CD4-positive, alpha-beta memory T cell (primary cell): Measurements from ENCODE around the gene NANOGP8. TPM values are rescaled to one million over a fixed set of nuclear protein-coding genes. Genes with fewer than 3 reads are reported as not detected.

Experiments
- CTCF ChIA-PET: fragments of 350-600 bp; sonication (Branson Sonifier 250); formaldehyde crosslinking; loops from one replicate; lab custom pipeline; 2021; ENCODE audit warnings: inconsistent platforms; ENCODE audit not compliant: partially characterized antibody; lab: Charles Lee
- POLR2A ChIA-PET: fragments of 350-600 bp; sonication (Branson Sonifier 250); formaldehyde crosslinking; loops from one replicate; lab custom pipeline; 2021; ENCODE audit not compliant: partially characterized antibody; lab: Charles Lee
- DNase-seq, 5 donors: peaks; one replicate each; pipeline versions ENCODE4 v3.0.0 to v3.0.0-alpha.2; 2020 to 2022; ENCODE audit warnings: mixed read lengths in 1 of 5
- H3K27ac ChIP-seq: one replicate; pipeline ENCODE4 v1.7.0; 2013; ENCODE audit warnings: low read depth, low read length
- H3K27me3 ChIP-seq: 2 replicates; pipeline ENCODE4 v1.7.0; 2013; ENCODE audit warnings: mild to moderate bottlenecking, low read length, moderate library complexity; ENCODE audit not compliant: insufficient read depth
- H3K36me3 ChIP-seq: 2 replicates; pipeline ENCODE4 v1.7.0; 2013; ENCODE audit warnings: mild to moderate bottlenecking, low read length, moderate library complexity; ENCODE audit not compliant: insufficient read depth
- H3K4me1 ChIP-seq: 2 replicates; pipeline ENCODE4 v1.7.0; 2013; ENCODE audit warnings: mild to moderate bottlenecking, low read length, moderate library complexity; ENCODE audit not compliant: insufficient read depth
- H3K4me3 ChIP-seq, 2 donors: one replicate each; pipeline ENCODE4 v1.7.0; 2013; ENCODE audit warnings: low read length in 2 of 2, mild to moderate bottlenecking in 1 of 2
- H3K9me3 ChIP-seq, 2 donors: one replicate each; pipeline ENCODE4 v1.7.0; 2013; ENCODE audit warnings: low read length in 2 of 2, control low read depth in 1 of 2; ENCODE audit not compliant: control insufficient read depth in 1 of 2
- H3K27ac Mint-ChIP-seq, 7 donors: one replicate each; pipeline ENCODE4 v1.8.0; 2020 to 2021; ENCODE audit warnings: mixed read lengths in 7 of 7, mild to moderate bottlenecking in 6 of 7, inconsistent platforms in 3 of 7, moderate library complexity in 3 of 7
- H3K27me3 Mint-ChIP-seq, 2 donors: one replicate each; pipeline ENCODE4 v1.8.0; 2020 to 2021; ENCODE audit warnings: mixed read lengths in 2 of 2
- H3K36me3 Mint-ChIP-seq, 2 donors: one replicate each; pipeline ENCODE4 v1.8.0; 2020 to 2021; ENCODE audit warnings: mixed read lengths in 2 of 2, inconsistent platforms in 1 of 2, mild to moderate bottlenecking in 1 of 2
- H3K4me1 Mint-ChIP-seq, 4 donors: one replicate each; pipeline ENCODE4 v1.8.0; 2020 to 2021; ENCODE audit warnings: mixed read lengths in 4 of 4, mild to moderate bottlenecking in 1 of 4
- H3K4me3 Mint-ChIP-seq, 8 donors: one replicate each; pipeline ENCODE4 v1.8.0; 2020 to 2021; ENCODE audit warnings: mixed read lengths in 8 of 8, mild to moderate bottlenecking in 7 of 8, moderate library complexity in 6 of 8, inconsistent platforms in 3 of 8
- H3K9me3 Mint-ChIP-seq, 8 donors: one replicate each; pipeline ENCODE4 v1.8.0; 2020 to 2021; ENCODE audit warnings: mixed read lengths in 8 of 8, mild to moderate bottlenecking in 5 of 8, inconsistent platforms in 3 of 8, moderate library complexity in 1 of 8
- intact Hi-C: fragments of 100-400 bp; cut with micrococcal nuclease; formaldehyde crosslinking; loops from one replicate; pipeline ENCODE4 v1.15.1; 2023
- polyA plus RNA-seq, 2 donors: library from polyadenylated mRNA; unstranded; fragments of 300-500 nt; fragmentation: Illumina TruSeq; gene quantifications; one replicate each; pipeline ENCODE4 v1.2.3, GENCODE V29; 2021
- total RNA-seq, 2 experiments: library from RNA; stranded (reverse); gene quantifications; one replicate each; pipeline ENCODE4 v1.2.3, GENCODE V29; 2021

NANOGP8 gene
- total and polyA plus RNA-seq, 4 experiments from 2014 or later, result not detected

- no peak overlapping the region for H3K4me3 Mint-ChIP-seq
- no peaks in the 10 kb centered on the region for H3K4me1 ChIP-seq
- H3K4me1 Mint-ChIP-seq, result no peaks in the 10 kb centered on the region
- H3K27me3 ChIP-seq, result no peaks in the 10 kb centered on the region
- H3K27ac ChIP-seq, result no peak overlapping the region
- no peak for DNase-seq
- H3K9me3 ChIP-seq, result no peaks in the 10 kb centered on the region
- H3K36me3 ChIP-seq, result no peaks in the 10 kb centered on the region
- H3K27ac Mint-ChIP-seq, result no peak overlapping the region
- POLR2A ChIA-PET, result no interaction called here
- no peak overlapping the region for H3K4me3 ChIP-seq
- intact Hi-C loops, result no loop called here
- peaks cover 0 to 5% (median 0%) of the 10 kb centered on the region in 8 donors for H3K9me3 Mint-ChIP-seq
- H3K27me3 Mint-ChIP-seq, result peaks cover 0 to 3% of the 10 kb centered on the region in 2 donors
- CTCF ChIA-PET, result no interaction called here
- no peaks in the 10 kb centered on the region for H3K36me3 Mint-ChIP-seq
Observed at GRCh38 chr15:35121611-35122359, 36.7 kb upstream of the NANOGP8 start.

GRCh38 chr15:35120173-35120572 is 35.1 kb upstream of the NANOGP8 start:
- Histone ChIP-seq H3K4me3 (no peak overlapping the region), H3K27ac (no peak overlapping the region), H3K9me3 (no peaks in the 10 kb centered on the region), H3K36me3 (no peaks in the 10 kb centered on the region), H3K4me1 (no peaks in the 10 kb centered on the region), H3K27me3 (no peaks in the 10 kb centered on the region)
- H3K4me1 Mint-ChIP-seq, result no peaks in the 10 kb centered on the region
- CTCF ChIA-PET, result no interaction called here
- POLR2A ChIA-PET, result no interaction called here
- intact Hi-C loops, result no loop called here
- H3K27me3 Mint-ChIP-seq, result peaks cover 0 to 3% of the 10 kb centered on the region in 2 donors
- no peaks in the 10 kb centered on the region for H3K36me3 Mint-ChIP-seq
- H3K9me3 Mint-ChIP-seq, result peaks cover 0 to 3% (median 0%) of the 10 kb centered on the region in 8 donors
- no peak for DNase-seq
- H3K27ac Mint-ChIP-seq, result no peak overlapping the region
- H3K4me3 Mint-ChIP-seq, result no peak overlapping the region

- no peaks in the 10 kb centered on the region for H3K4me1 Mint-ChIP-seq
- H3K4me3 ChIP-seq, result no peak overlapping the region
- no peaks in the 10 kb centered on the region for H3K4me1 ChIP-seq
- H3K9me3 Mint-ChIP-seq, result peaks cover 0 to 2% (median 0%) of the 10 kb centered on the region in 8 donors
- peaks cover 0 to 1% of the 10 kb centered on the region in 2 donors for H3K27me3 Mint-ChIP-seq
- no peaks in the 10 kb centered on the region for H3K27me3 ChIP-seq
- H3K27ac Mint-ChIP-seq, result no peak overlapping the region
- ChIA-PET CTCF (no interaction called here), POLR2A (no interaction called here)
- no peaks in the 10 kb centered on the region for H3K36me3 Mint-ChIP-seq
- DNase-seq, result no peak
- no peak overlapping the region for H3K27ac ChIP-seq
- H3K4me3 Mint-ChIP-seq, result no peak overlapping the region
- intact Hi-C loops, result no loop called here
- H3K36me3 ChIP-seq, result no peaks in the 10 kb centered on the region
- no peaks in the 10 kb centered on the region for H3K9me3 ChIP-seq
Observed at GRCh38 chr15:35118960-35119359, 33.9 kb upstream of the NANOGP8 start.

GRCh38 chr15:35117543-35118265 is 32.6 kb upstream of the NANOGP8 start:
- Mint-ChIP-seq H3K4me3 (no peak overlapping the region), H3K9me3 (peaks cover 0 to 2% (median 0%) of the 10 kb centered on the region in 8 donors), H3K4me1 (no peaks in the 10 kb centered on the region), H3K27me3 (peaks cover 0 to 1% of the 10 kb centered on the region in 2 donors), H3K27ac (no peak overlapping the region), H3K36me3 (no peaks in the 10 kb centered on the region)
- H3K4me3 ChIP-seq, result no peak overlapping the region
- intact Hi-C loops, result no loop called here
- no peaks in the 10 kb centered on the region for H3K9me3 ChIP-seq
- no peaks in the 10 kb centered on the region for H3K4me1 ChIP-seq
- POLR2A ChIA-PET, result no interaction called here
- CTCF ChIA-PET, result no interaction called here
- H3K36me3 ChIP-seq, result no peaks in the 10 kb centered on the region
- H3K27me3 ChIP-seq, result no peaks in the 10 kb centered on the region
- no peak overlapping the region for H3K27ac ChIP-seq
- DNase-seq, result no peak

GRCh38 chr15:35115155-35115725 is 30.1 kb upstream of the NANOGP8 start:
- H3K4me3 ChIP-seq, result no peak overlapping the region
- no peaks in the 10 kb centered on the region for H3K4me1 ChIP-seq
- H3K36me3 ChIP-seq, result no peaks in the 10 kb centered on the region
- no peaks in the 10 kb centered on the region for H3K27me3 ChIP-seq
- no peak overlapping the region for H3K4me3 Mint-ChIP-seq
- H3K27ac ChIP-seq, result no peak overlapping the region
- intact Hi-C loops, result no loop called here
- no peaks in the 10 kb centered on the region for H3K9me3 Mint-ChIP-seq
- ChIA-PET POLR2A (no interaction called here), CTCF (no interaction called here)
- no peaks in the 10 kb centered on the region for H3K9me3 ChIP-seq
- no peak overlapping the region for H3K27ac Mint-ChIP-seq
- DNase-seq, result no peak
- H3K27me3 Mint-ChIP-seq, result peaks cover 0 to 1% of the 10 kb centered on the region in 2 donors
- H3K4me1 Mint-ChIP-seq, result no peaks in the 10 kb centered on the region
- no peaks in the 10 kb centered on the region for H3K36me3 Mint-ChIP-seq

- Mint-ChIP-seq H3K4me1 (no peaks in the 10 kb centered on the region), H3K4me3 (no peak overlapping the region), H3K27ac (no peak overlapping the region), H3K36me3 (no peaks in the 10 kb centered on the region), H3K27me3 (no peaks in the 10 kb centered on the region), H3K9me3 (no peaks in the 10 kb centered on the region)
- no peaks in the 10 kb centered on the region for H3K27me3 ChIP-seq
- no peak overlapping the region for H3K27ac ChIP-seq
- H3K4me3 ChIP-seq, result no peak overlapping the region
- no peaks in the 10 kb centered on the region for H3K9me3 ChIP-seq
- ChIA-PET CTCF (no interaction called here), POLR2A (no interaction called here)
- H3K4me1 ChIP-seq, result no peaks in the 10 kb centered on the region
- no peak for DNase-seq
- no peaks in the 10 kb centered on the region for H3K36me3 ChIP-seq
- intact Hi-C loops, result no loop called here
Observed at GRCh38 chr15:35112346-35112745, 27.3 kb upstream of the NANOGP8 start.

GRCh38 chr15:35111861-35112260 is 26.8 kb upstream of the NANOGP8 start:
- no peaks in the 10 kb centered on the region for H3K9me3 Mint-ChIP-seq
- no peak overlapping the region for H3K4me3 Mint-ChIP-seq
- DNase-seq, result no peak
- Histone ChIP-seq H3K27me3 (no peaks in the 10 kb centered on the region), H3K27ac (no peak overlapping the region), H3K36me3 (no peaks in the 10 kb centered on the region), H3K9me3 (no peaks in the 10 kb centered on the region), H3K4me1 (no peaks in the 10 kb centered on the region), H3K4me3 (no peak overlapping the region)
- ChIA-PET POLR2A (no interaction called here), CTCF (no interaction called here)
- H3K36me3 Mint-ChIP-seq, result no peaks in the 10 kb centered on the region
- no peak overlapping the region for H3K27ac Mint-ChIP-seq
- intact Hi-C loops, result no loop called here
- no peaks in the 10 kb centered on the region for H3K4me1 Mint-ChIP-seq
- no peaks in the 10 kb centered on the region for H3K27me3 Mint-ChIP-seq
